Psoas muscle (tissue), 8 donors: ENCODE data around the gene RAB13. TPM values are rescaled to one million over a fixed set of nuclear protein-coding genes. Genes with fewer than 3 reads are reported as not detected.
"Not testable (repeated sequence)": the region's sequence is repeated elsewhere in the genome, so short reads cannot be mapped to it uniquely, and the experiment has no call there.

ENCODE experiments used
- ATAC-seq, 4 donors: fragments of 200-7000 bp; cut with Tn5 transposase; one replicate each; pipeline ENCODE4 v1.9.1; 2020; ENCODE audit warnings: moderate library complexity in 3 of 4, mild to moderate bottlenecking in 2 of 4
- DNase-seq, 2 donors: peaks; one replicate each; pipeline ENCODE4 v3.0.0-alpha.2; 2020
- H3K27ac ChIP-seq: fragments of 200-600 bp; one replicate; pipeline ENCODE4 v1.8.0; 2022
- H3K27me3 ChIP-seq, 3 donors: fragments of 200-600 bp in 1 of 3; one replicate each; pipeline versions ENCODE4 v1.6.1 to v1.8.0; 2013 to 2022; ENCODE audit warnings: low read length in 2 of 3, mild to moderate bottlenecking in 2 of 3, moderate library complexity in 1 of 3; ENCODE audit not compliant: insufficient read depth in 3 of 3
- H3K36me3 ChIP-seq, 2 donors: fragments of 200-600 bp in 1 of 2; one replicate each; pipeline versions ENCODE4 v1.6.1 to v1.8.0; 2013 to 2022; ENCODE audit warnings: low read depth in 1 of 2, mild to moderate bottlenecking in 1 of 2, moderate library complexity in 1 of 2; ENCODE audit not compliant: insufficient read depth in 1 of 2
- H3K4me1 ChIP-seq: fragments of 200-600 bp; one replicate; pipeline ENCODE4 v1.8.0; 2022
- H3K4me3 ChIP-seq: fragments of 200-600 bp; one replicate; pipeline ENCODE4 v1.8.0; 2022; ENCODE audit warnings: mild to moderate bottlenecking
- H3K9me3 ChIP-seq: fragments of 200-600 bp; one replicate; pipeline ENCODE4 v1.8.0; 2022
- CTCF ChIP-seq: fragments of 200-600 bp; IDR thresholded peaks from one replicate; pipeline ENCODE4 v1.8.0; 2022; ENCODE audit warnings: antibody characterized with exemption
- WGBS, 3 donors: extraction: QIAGEN DNeasy Blood & Tissue Kit; methylation state at CpG; one replicate each; pipeline versions ENCODE4 v1.1.6 to v1.1.7; 2013; 5-methylcytosine and 5-hydroxymethylcytosine counted together
- intact Hi-C, 2 donors: fragments of 100-400 bp; cut with DNase I; formaldehyde crosslinking; loops; one replicate each; pipeline versions ENCODE4 v1.11.0 to v1.14.2; 2022
- polyA plus RNA-seq, 3 donors: library from polyadenylated mRNA; stranded (reverse); fragments of 200-250 nt; gene quantifications; one replicate each; pipeline ENCODE4 v1.2.3, GENCODE V29; 2013
- total RNA-seq, 4 donors: library from RNA; stranded (reverse); fragmentation: NEBNext Ultra II Directional in 2 of 4; extraction: Animal tissue kit (Norgen Biotek cat#: 25700) in 2 of 4; gene quantifications; one replicate each; pipeline versions ENCODE4 v1.2.1 to v1.2.4, GENCODE V29; 2021 to 2023
- donor health status: healthy with polysubstance abuse.
- donor health status: DM: no; HTN: no; CAD: no; lungs with moderate emphysema.
- donor health status: Bipolar disorder and iron deficiency.
- donor health status: healthy.
- donor health status: DM: yes; HTN: yes; CAD: no.
- donor health status: DM: no; HTN: no; CAD: no.
- donor health status: DM: no; HTN: no; CAD: no.
- donor health status: DM: yes; HTN: yes; CAD: no.

The RAB13 gene
- total and polyA plus RNA-seq, 7 donors = 30.3 to 67.0 (median 38.5) TPM

- 0 to 1% (median 0%) methylated on average over 36 of the region's 36 CpGs for WGBS, 3 donors
Measured at GRCh38 chr1:153990468-153991150, 4.5 kb upstream of the RAB13 start, which contains the start of gene RPS27. Gene RPS27 (plus strand): TSS chr1:153990762. CDS start chr1:153990797, 35 bp downstream.

GRCh38 chr1:153987621-153988020, 1.5 kb upstream of the RAB13 start:
- Histone ChIP-seq H3K27me3 (no peaks in the 10 kb centered on the region), H3K36me3 (peaks cover 2 to 28% of the 10 kb centered on the region in 2 donors), H3K9me3 (no peaks in the 10 kb centered on the region), H3K4me3 (no peak overlapping the region), H3K27ac (peak overlapping the region; percentile 83), H3K4me1 (peaks cover 21% of the 10 kb centered on the region)
- intact Hi-C loops = loop anchor here (2.0 to 10.0 kb wide), 5 partner anchors 40 to 415 kb away; partner anchors contain the start of genes DENND4B (in 1 of the 2), ILF2 (in 1 of the 2) and NPR1 (in 1 of the 2)
- 84 to 89% (median 88%) methylated on average over 7 to 8 of the region's 8 CpGs for WGBS, 3 donors
- no peak for TF ChIP-seq CTCF
- ATAC-seq = no peak
- no peak for DNase-seq

More at GRCh38 chr1:153990468-153991150, 4.5 kb upstream of the RAB13 start, which contains the start of gene RPS27:
- Histone ChIP-seq H3K27ac (peak within 1 kb of the TSS; percentile 98), H3K36me3 (peaks cover 10 to 45% of the 10 kb centered on the region in 2 donors), H3K4me3 (peak within 1 kb of the TSS; percentile 93), H3K4me1 (peaks cover 25% of the 10 kb centered on the region), H3K9me3 (no peaks in the 10 kb centered on the region), H3K27me3 (no peaks in the 10 kb centered on the region)
- no peak for TF ChIP-seq CTCF
- ATAC-seq (peak; percentile 82 to 85 (median 84)), DNase-seq (peak; percentile 86 to 93)
- intact Hi-C loops = loop anchor here in 1 of 2 donors (10.0 kb wide), 1 partner anchor 284 kb away; the partner anchor contains the start of gene HAX1

GRCh38 chr1:153985341-153985912, 712 bp downstream of the RAB13 start:
- Histone ChIP-seq H3K27ac (peak overlapping the region; percentile 83), H3K9me3 (no peaks in the 10 kb centered on the region), H3K27me3 (no peaks in the 10 kb centered on the region), H3K4me3 (peak overlapping the region; percentile 77), H3K36me3 (peaks cover 0 to 26% of the 10 kb centered on the region in 2 donors), H3K4me1 (peaks cover 10% of the 10 kb centered on the region)
- no peak for TF ChIP-seq CTCF
- ATAC-seq (peak in 3 of 4 donors; percentile 12 to 27 (median 18)), DNase-seq (peak; percentile 72 to 81)
- 18 to 26% (median 21%) methylated on average over 7 of the region's 7 CpGs for WGBS, 3 donors
- intact Hi-C loops = loop anchor here (2.0 to 10.0 kb wide), 4 partner anchors 38 to 413 kb away; partner anchors contain the start of genes DENND4B (in 1 of the 2), ILF2 (in 1 of the 2) and NPR1 (in 1 of the 2)

GRCh38 chr1:153984123-153984894, 1.8 kb downstream of the RAB13 start:
- no peaks in the 10 kb centered on the region for H3K9me3 ChIP-seq
- TF ChIP-seq CTCF = no peak
- intact Hi-C loops = loop anchor here (2.0 to 10.0 kb wide), 2 partner anchors 188 to 310 kb away; partner anchors contain the start of genes ILF2 (in 1 of the 2) and NPR1 (in 1 of the 2)
- H3K36me3 ChIP-seq = peaks cover 0 to 26% of the 10 kb centered on the region in 2 donors
- no peak overlapping the region for H3K4me3 ChIP-seq
- H3K27me3 ChIP-seq = no peaks in the 10 kb centered on the region
- WGBS, 3 donors = 60 to 72% (median 62%) methylated on average over 6 of the region's 6 CpGs
- DNase-seq (no peak), ATAC-seq (no peak)
- H3K4me1 ChIP-seq = peaks cover 10% of the 10 kb centered on the region
- no peak overlapping the region for H3K27ac ChIP-seq

GRCh38 chr1:153981735-153982134, 4.4 kb downstream of the RAB13 start:
- DNase-seq, H3K27me3 ChIP-seq, H3K9me3 ChIP-seq, H3K4me3 ChIP-seq, ATAC-seq, H3K27ac ChIP-seq: not testable (repeated sequence)
- Histone ChIP-seq H3K36me3 (peaks cover 0 to 26% of the 10 kb centered on the region in 2 donors), H3K4me1 (peaks cover 19% of the 10 kb centered on the region)
- intact Hi-C loops = loop anchor here in 1 of 2 donors (10.0 kb wide), 1 partner anchor 307 kb away; the partner anchor contains the start of genes ILF2 and NPR1
- 71 to 86% (median 80%) methylated on average over 2 of the region's 2 CpGs for WGBS, 3 donors

GRCh38 chr1:153979091-153979490, 7.0 kb downstream of the RAB13 start:
- WGBS, 3 donors = 87 to 90% (median 88%) methylated on average over 12 of the region's 12 CpGs
- intact Hi-C loops, H3K9me3 ChIP-seq, ATAC-seq, H3K4me3 ChIP-seq, H3K27me3 ChIP-seq, DNase-seq: not testable (repeated sequence)
- peaks cover 0 to 50% of the 10 kb centered on the region in 2 donors for H3K36me3 ChIP-seq
- peak overlapping the region; percentile 94 for H3K27ac ChIP-seq
- H3K4me1 ChIP-seq = peaks cover 20% of the 10 kb centered on the region
